Measurements from ENCODE around the gene C22orf23.

- TF ChIP-seq POLR2A (IDR thresholded peaks at IDR 0.05): no peak
- TF ChIP-seq, protein P1, sequence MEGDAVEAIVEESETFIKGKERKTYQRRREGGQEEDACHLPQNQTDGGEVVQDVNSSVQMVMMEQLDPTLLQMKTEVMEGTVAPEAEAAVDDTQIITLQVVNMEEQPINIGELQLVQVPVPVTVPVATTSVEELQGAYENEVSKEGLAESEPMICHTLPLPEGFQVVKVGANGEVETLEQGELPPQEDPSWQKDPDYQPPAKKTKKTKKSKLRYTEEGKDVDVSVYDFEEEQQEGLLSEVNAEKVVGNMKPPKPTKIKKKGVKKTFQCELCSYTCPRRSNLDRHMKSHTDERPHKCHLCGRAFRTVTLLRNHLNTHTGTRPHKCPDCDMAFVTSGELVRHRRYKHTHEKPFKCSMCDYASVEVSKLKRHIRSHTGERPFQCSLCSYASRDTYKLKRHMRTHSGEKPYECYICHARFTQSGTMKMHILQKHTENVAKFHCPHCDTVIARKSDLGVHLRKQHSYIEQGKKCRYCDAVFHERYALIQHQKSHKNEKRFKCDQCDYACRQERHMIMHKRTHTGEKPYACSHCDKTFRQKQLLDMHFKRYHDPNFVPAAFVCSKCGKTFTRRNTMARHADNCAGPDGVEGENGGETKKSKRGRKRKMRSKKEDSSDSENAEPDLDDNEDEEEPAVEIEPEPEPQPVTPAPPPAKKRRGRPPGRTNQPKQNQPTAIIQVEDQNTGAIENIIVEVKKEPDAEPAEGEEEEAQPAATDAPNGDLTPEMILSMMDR (IDR thresholded peaks at IDR 0.05): no peak
These were observed 25.8 kb downstream of the C22orf23 start for GRCh38 chr22:37927637-37927936.

All from heart left ventricle (tissue), 13 donors.